Measurements from ENCODE around the gene TFPI2.
A peak's percentile ranks its signal among the peaks of the same experiment; 100 is the strongest.

The TFPI2 gene

DNA sequence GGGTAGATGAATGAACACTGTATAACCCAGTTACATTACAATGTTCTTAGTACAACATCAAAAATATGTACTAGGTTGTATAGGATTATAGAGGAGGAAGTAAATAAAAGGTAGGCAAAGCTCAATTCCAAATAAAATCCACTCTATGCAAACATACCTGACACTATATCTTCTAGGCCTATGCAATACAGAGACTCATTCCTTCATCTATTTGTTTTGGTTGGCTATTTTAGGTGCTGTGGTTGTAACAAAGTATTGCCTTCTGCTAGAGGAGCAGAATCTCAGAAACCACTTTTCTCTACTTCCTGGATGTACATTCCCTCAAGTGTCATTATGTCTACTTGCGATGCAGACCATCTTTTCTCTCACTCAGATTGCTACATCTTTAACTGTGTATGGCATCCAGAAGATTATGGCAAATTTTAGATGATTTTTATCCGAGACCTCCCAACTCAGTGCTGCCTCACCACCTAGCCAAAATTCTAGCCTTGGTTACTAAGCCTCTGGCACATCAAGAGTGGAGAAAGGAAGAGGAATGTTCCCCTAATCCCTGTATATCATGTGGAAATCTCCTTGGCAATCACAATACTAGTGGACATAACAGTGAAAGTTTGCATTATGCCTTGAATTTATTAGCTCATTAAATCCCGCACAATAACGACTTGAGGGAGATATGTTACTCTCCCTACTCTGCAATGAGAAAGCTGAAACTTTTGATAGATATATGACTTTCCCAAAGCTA, 5.5 kb upstream of the TFPI2 start:
- Mint-ChIP-seq H3K9me3 (no peaks in the 10 kb centered on the region), H3K4me1 (no peaks in the 10 kb centered on the region), H3K27ac (ENCODE audit: low read depth) (no peak overlapping the region), H3K4me3 (no peak overlapping the region), H3K36me3 (ENCODE audit: insufficient read depth) (peaks cover 2% of the 10 kb centered on the region), H3K27me3 (peaks cover 51% of the 10 kb centered on the region)
- ATAC-seq (replicated peaks; ENCODE audit: extremely low read depth, poor library complexity, severe bottlenecking) (no peak), DNase-seq (ENCODE audit: low spot score in 2 of 2) (no peak)

DNA sequence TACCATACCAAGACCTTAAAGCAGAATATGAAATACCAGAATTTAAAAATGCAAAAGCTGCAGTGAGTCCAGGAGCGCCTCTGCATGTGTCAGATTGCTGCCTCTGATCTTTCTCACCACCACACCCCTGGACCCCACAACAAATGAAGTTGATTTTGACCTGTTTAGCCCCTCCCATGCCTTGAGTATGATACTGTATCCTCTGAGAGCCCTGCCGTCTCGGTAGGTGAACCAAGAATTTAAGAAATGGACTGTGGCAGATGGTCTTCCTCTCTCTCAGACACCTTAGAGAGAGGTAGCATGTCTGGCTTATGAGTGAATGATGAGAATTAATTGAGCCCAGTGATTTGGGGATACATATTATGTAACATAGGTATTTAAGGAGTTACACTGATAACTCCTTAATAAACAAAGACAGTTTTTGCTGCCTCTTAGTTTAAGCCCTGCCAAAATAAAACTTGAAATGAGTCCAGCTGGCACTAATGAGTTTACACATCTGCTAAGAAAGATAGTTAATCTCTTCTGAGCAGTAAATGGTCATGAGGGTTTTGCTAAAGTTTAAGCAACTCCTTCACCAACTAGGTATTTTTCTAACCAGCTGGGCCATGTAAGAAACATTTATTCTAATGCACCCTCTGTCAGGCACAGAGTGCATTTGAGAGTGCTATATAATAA, 4.5 kb upstream of the TFPI2 start:
- no peak for ATAC-seq (replicated peaks; ENCODE audit: extremely low read depth, poor library complexity, severe bottlenecking)
- H3K27ac Mint-ChIP-seq (ENCODE audit: low read depth) = no peak overlapping the region
- peaks cover 2% of the 10 kb centered on the region for H3K36me3 Mint-ChIP-seq (ENCODE audit: insufficient read depth)
- H3K27me3 Mint-ChIP-seq = peaks cover 52% of the 10 kb centered on the region
- DNase-seq (ENCODE audit: low spot score in 2 of 2) = no peak
- no peaks in the 10 kb centered on the region for H3K9me3 Mint-ChIP-seq
- H3K4me3 Mint-ChIP-seq = no peak overlapping the region
- peaks cover 2% of the 10 kb centered on the region for H3K4me1 Mint-ChIP-seq

DNA sequence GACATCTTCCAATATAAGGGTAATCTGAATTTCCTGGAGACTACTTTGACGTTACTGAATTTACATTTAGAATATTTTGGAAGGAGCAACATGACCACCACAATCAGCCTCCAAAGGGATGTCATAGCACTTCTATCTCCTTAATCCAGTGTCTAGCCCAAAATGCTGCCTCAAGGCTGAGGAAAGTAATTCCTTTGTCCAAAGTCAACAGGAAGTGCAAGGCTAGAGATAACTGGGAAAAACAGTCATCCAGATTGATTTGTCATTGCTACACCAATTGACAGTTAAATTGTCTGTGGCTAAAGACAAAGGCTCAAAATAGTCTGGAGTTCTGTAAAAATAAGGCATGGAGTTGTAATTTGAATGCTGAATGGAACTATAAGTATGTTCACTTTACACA, 3.9 kb upstream of the TFPI2 start:
- Mint-ChIP-seq H3K36me3 (ENCODE audit: insufficient read depth) (peaks cover 2% of the 10 kb centered on the region), H3K27ac (ENCODE audit: low read depth) (no peak overlapping the region), H3K4me1 (peaks cover 9% of the 10 kb centered on the region), H3K9me3 (no peaks in the 10 kb centered on the region), H3K27me3 (peaks cover 52% of the 10 kb centered on the region), H3K4me3 (no peak overlapping the region)
- ATAC-seq (replicated peaks; ENCODE audit: extremely low read depth, poor library complexity, severe bottlenecking) = no peak
- DNase-seq (ENCODE audit: low spot score in 2 of 2) = no peak

DNA sequence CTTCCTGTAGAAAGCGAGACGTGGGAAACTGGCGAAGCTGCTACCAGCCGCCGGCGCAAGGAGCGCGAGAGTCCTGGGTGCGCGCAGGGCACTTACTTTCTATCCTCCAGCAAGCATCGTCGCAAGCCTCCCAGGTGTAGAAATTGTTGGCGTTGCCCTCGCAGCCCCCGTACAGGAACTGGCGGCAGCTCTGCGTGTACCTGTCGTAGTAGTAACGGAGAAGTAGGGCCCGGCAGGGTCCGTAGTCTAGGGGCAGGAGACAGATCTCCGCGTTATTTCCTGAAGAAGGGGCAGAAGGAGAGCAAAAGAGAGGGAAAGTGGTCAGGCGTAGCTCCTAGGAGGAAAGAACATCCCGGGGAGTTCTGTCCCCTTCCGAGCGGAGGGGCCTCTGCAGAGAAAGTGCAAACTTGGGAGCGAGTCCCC, 501 bp downstream of the TFPI2 start:
- peaks cover 2% of the 10 kb centered on the region for H3K36me3 Mint-ChIP-seq (ENCODE audit: insufficient read depth)
- no peak overlapping the region for H3K27ac Mint-ChIP-seq (ENCODE audit: low read depth)
- H3K9me3 Mint-ChIP-seq = no peaks in the 10 kb centered on the region
- DNase-seq (ENCODE audit: low spot score in 2 of 2) (no peak), ATAC-seq (replicated peaks; ENCODE audit: extremely low read depth, poor library complexity, severe bottlenecking) (peak; percentile 10)
- peaks cover 9% of the 10 kb centered on the region for H3K4me1 Mint-ChIP-seq
- peak overlapping the region; percentile 39 for H3K4me3 Mint-ChIP-seq
- peaks cover 54% of the 10 kb centered on the region for H3K27me3 Mint-ChIP-seq

DNA sequence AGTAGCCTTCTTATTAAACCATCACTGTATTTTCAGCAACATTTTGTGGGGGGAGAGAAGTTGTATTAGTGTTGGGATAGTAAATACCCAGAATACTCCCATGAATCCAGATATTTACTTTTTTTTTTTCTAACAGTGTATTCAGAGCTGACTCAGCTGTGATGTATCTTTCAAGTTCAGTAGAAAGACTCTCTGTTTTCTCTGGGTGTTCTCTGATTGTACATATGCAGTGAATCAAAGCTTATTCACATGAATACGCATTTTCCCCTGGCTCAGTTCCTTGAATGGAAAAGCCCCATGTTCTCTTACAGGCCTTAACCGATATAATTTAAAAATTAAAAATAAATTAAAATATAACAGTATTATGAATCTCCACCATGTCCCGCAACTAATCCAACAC, 1.3 kb downstream of the TFPI2 start:
- Mint-ChIP-seq H3K36me3 (ENCODE audit: insufficient read depth) (peaks cover 2% of the 10 kb centered on the region), H3K27me3 (peaks cover 52% of the 10 kb centered on the region), H3K4me3 (no peak overlapping the region), H3K9me3 (no peaks in the 10 kb centered on the region), H3K4me1 (peaks cover 9% of the 10 kb centered on the region), H3K27ac (ENCODE audit: low read depth) (no peak overlapping the region)
- DNase-seq (ENCODE audit: low spot score in 2 of 2) (no peak), ATAC-seq (replicated peaks; ENCODE audit: extremely low read depth, poor library complexity, severe bottlenecking) (no peak)

DNA sequence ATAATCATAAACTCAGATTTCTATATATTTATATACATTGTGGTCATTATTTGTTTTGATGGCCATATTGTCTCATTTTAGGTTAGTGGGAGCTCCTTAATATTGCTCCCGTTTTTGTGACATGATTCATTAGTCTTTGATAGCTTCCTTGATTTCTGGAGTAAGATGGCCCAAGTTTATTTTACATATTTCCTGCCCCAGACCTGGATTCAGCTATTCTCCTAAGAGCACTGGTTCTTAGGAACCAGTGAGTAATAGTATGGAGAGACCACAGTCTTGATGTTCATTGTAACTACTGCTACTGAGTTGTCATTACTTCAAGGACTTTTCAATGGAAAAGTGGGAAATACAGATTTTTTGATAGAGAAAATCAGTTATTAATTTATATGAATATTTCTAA, 6.0 kb downstream of the TFPI2 start:
- H3K27me3 Mint-ChIP-seq = peaks cover 18% of the 10 kb centered on the region
- H3K36me3 Mint-ChIP-seq (ENCODE audit: insufficient read depth) = peaks cover 2% of the 10 kb centered on the region
- H3K4me3 Mint-ChIP-seq = no peak overlapping the region
- DNase-seq (ENCODE audit: low spot score in 2 of 2) = no peak
- peaks cover 2% of the 10 kb centered on the region for H3K9me3 Mint-ChIP-seq
- H3K4me1 Mint-ChIP-seq = peaks cover 1% of the 10 kb centered on the region
- H3K27ac Mint-ChIP-seq (ENCODE audit: low read depth) = no peak overlapping the region
- no peak for ATAC-seq (replicated peaks; ENCODE audit: extremely low read depth, poor library complexity, severe bottlenecking)

DNA sequence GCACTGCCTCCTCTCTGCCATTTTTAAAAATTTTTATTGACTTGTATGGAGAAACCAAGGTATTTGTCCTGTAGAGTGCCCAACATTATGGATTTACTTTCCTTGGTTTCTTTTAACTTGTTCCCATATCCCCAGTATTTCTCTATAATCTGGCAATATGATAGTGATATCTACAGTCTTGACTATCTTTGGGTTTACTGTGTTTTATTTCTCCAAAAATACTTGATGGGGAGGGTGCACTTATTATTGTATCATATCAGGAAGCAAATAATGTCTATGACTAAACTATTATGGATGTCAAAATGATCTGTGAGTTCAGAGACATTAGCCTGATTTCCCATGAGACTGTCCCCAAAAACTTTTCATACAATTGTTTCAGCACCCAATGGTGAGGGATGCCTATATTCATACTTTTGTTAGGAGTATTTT, 6.6 kb downstream of the TFPI2 start:
- H3K27me3 Mint-ChIP-seq = peaks cover 12% of the 10 kb centered on the region
- no peak overlapping the region for H3K27ac Mint-ChIP-seq (ENCODE audit: low read depth)
- no peak overlapping the region for H3K4me3 Mint-ChIP-seq
- DNase-seq (ENCODE audit: low spot score in 2 of 2) = no peak
- ATAC-seq (replicated peaks; ENCODE audit: extremely low read depth, poor library complexity, severe bottlenecking) = no peak
- H3K4me1 Mint-ChIP-seq = no peaks in the 10 kb centered on the region
- H3K36me3 Mint-ChIP-seq (ENCODE audit: insufficient read depth) = peaks cover 2% of the 10 kb centered on the region
- H3K9me3 Mint-ChIP-seq = peaks cover 5% of the 10 kb centered on the region

DNA sequence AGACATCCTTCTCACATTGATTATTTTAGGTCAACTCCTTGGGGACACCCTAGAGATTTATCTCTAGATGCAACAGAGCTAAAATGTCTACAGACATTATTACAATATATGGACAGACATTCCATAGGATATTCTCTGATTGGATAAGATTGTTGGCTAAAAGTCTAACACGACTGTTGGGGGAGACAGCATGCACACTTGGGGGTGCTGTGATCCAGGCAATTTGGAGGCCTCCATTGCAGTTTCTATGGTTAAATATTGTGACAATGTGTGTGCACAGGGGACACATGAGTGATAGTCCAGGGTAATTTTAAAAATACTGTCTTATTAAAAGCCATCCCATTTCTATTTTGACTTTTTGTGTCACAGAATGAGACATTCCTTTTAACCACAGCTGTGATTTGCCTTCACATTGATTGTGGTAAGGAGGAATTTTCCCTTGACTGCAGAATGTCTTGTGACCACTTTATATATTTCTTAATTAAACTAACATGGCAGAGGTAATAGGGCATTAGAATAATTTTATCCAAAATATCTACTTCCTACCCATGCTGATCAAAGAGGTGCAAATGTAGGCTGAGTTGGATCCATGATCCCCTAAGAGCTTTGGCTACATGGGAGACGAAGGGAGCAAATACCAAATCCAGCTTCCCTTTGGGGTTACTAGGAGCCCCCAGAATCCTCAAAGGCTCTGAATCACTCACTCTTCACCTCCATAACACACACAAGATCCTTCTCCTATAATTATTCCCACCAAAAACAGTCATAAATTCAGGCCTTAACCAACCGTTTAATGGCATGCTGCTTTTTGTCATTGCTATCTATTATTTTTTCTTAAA, 7.3 kb downstream of the TFPI2 start:
- Mint-ChIP-seq H3K9me3 (peaks cover 5% of the 10 kb centered on the region), H3K27me3 (peaks cover 5% of the 10 kb centered on the region), H3K36me3 (ENCODE audit: insufficient read depth) (peaks cover 2% of the 10 kb centered on the region), H3K4me3 (no peak overlapping the region), H3K27ac (ENCODE audit: low read depth) (no peak overlapping the region), H3K4me1 (no peaks in the 10 kb centered on the region)
- no peak for ATAC-seq (replicated peaks; ENCODE audit: extremely low read depth, poor library complexity, severe bottlenecking)
- no peak for DNase-seq (ENCODE audit: low spot score in 2 of 2)

DNA sequence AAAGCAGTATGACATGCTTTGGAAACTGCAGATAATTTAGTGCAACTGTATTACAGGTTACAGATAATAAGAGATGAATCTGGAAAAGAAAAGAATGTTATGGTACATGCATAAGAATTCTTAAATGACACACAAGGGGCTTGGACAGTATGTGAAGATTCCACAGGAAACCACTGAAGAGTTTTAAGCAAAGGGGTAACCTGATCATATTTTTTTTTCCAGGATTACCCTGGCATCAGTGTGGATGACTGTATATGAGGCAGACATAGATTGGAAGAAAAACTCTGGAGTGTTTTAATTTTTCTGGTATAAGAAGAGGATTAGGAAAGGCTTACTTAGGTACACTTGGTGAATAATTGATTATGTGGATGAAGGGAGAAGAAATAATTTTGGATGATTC, 8.1 kb downstream of the TFPI2 start:
- no peaks in the 10 kb centered on the region for H3K27me3 Mint-ChIP-seq
- no peak overlapping the region for H3K27ac Mint-ChIP-seq (ENCODE audit: low read depth)
- no peak overlapping the region for H3K4me3 Mint-ChIP-seq
- no peak for DNase-seq (ENCODE audit: low spot score in 2 of 2)
- peaks cover 2% of the 10 kb centered on the region for H3K36me3 Mint-ChIP-seq (ENCODE audit: insufficient read depth)
- no peak for ATAC-seq (replicated peaks; ENCODE audit: extremely low read depth, poor library complexity, severe bottlenecking)
- H3K4me1 Mint-ChIP-seq = no peaks in the 10 kb centered on the region
- H3K9me3 Mint-ChIP-seq = peaks cover 5% of the 10 kb centered on the region

DNA sequence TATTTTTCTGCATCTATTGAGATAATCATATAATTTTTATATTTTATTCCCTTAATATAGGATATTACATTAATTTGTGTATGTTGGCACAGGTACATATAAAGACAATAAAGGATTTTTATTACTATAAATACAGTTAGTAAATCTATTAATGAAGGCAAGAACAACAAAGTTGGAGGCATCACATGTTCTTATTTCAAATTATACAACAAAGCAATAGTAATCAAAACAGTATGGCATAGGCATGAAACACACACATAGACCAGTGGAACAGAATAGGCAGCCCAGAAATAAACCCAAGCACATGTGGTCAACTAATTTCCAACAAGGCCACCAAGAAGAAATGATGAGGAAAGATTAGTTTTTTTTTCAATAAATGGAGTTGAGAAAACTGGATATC, 11.2 kb downstream of the TFPI2 start:
- DNase-seq (ENCODE audit: low spot score in 2 of 2) = no peak

DNA sequence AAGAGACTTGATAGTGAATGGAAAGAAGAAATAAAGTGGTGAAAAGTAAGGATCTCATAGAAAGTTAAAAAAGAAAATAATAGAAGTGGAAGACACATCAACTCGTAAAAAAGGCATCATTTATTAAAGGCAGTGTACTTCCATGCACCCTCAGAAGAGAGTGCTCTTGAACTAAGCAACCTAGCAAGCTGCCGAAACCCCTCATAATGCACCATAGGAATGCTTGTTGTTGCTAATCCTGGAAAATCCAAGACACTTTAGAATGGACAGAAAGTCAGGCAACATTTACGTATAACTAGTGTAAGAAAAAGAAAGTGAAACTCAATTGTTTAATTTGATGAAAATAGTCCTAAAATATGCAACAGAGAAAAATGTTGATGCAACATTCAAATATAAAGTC, 12.8 kb downstream of the TFPI2 start:
- H3K9me3 Mint-ChIP-seq = peaks cover 12% of the 10 kb centered on the region
- H3K4me3 Mint-ChIP-seq = no peak overlapping the region
- no peak for DNase-seq (ENCODE audit: low spot score in 2 of 2)
- ATAC-seq (replicated peaks; ENCODE audit: extremely low read depth, poor library complexity, severe bottlenecking) = no peak
- no peak overlapping the region for H3K27ac Mint-ChIP-seq (ENCODE audit: low read depth)
- no peaks in the 10 kb centered on the region for H3K27me3 Mint-ChIP-seq
- H3K36me3 Mint-ChIP-seq (ENCODE audit: insufficient read depth) = peaks cover 2% of the 10 kb centered on the region
- H3K4me1 Mint-ChIP-seq = no peaks in the 10 kb centered on the region

More for the DNA sequence above, 11.2 kb downstream of the TFPI2 start:
- H3K27ac Mint-ChIP-seq (ENCODE audit: low read depth) = no peak overlapping the region
- H3K4me1 Mint-ChIP-seq = no peaks in the 10 kb centered on the region
- H3K9me3 Mint-ChIP-seq = peaks cover 5% of the 10 kb centered on the region
- H3K27me3 Mint-ChIP-seq = no peaks in the 10 kb centered on the region
- peaks cover 2% of the 10 kb centered on the region for H3K36me3 Mint-ChIP-seq (ENCODE audit: insufficient read depth)
- no peak for ATAC-seq (replicated peaks; ENCODE audit: extremely low read depth, poor library complexity, severe bottlenecking)
- no peak overlapping the region for H3K4me3 Mint-ChIP-seq

DNA sequence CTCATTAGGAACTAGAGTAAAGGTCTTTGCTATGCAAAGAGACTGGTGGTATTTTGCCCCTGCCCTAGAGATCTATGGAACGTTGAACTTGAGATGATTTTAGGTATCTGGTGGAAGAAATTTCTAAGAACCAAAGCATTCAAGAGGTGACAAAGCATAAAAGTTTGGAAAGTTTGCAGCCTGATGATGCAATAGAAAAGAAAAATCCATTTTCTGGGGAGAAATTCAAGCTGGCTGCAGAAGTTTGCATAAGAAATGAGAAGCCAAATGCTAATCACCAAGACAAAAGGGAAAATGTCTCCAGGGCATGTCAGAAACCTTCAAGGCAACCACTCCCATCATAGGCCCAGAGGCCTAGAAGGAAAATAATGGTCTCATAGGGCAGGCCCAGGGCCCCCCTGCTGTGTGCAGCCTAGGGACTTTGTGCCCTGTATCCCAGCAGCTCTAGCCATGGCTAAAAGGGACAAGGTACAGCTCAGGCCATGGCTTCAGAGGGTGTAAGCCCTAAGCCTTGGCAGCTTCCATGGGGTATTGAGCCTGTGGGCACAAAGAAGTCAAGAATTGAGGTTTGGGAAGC, 16.5 kb downstream of the TFPI2 start:
- no peaks in the 10 kb centered on the region for H3K4me1 Mint-ChIP-seq
- H3K27ac Mint-ChIP-seq (ENCODE audit: low read depth) = no peak overlapping the region
- no peaks in the 10 kb centered on the region for H3K27me3 Mint-ChIP-seq
- DNase-seq (ENCODE audit: low spot score in 2 of 2) = no peak
- H3K9me3 Mint-ChIP-seq = peaks cover 7% of the 10 kb centered on the region
- no peaks in the 10 kb centered on the region for H3K36me3 Mint-ChIP-seq (ENCODE audit: insufficient read depth)
- no peak for ATAC-seq (replicated peaks; ENCODE audit: extremely low read depth, poor library complexity, severe bottlenecking)
- H3K4me3 Mint-ChIP-seq = no peak overlapping the region

Data from central memory CD8-positive, alpha-beta T cell (primary cell).